ENCODE measurements around the gene ARHGEF37. TPM values are rescaled to one million over a fixed set of nuclear protein-coding genes. Genes with fewer than 3 reads are reported as not detected.

The ARHGEF37 gene
- total and polyA plus RNA-seq, 9 of the 15 experiments (the other 6 are each of a cell fraction or from before 2014, with no cell fraction given), result 0.01 to 0.27 (median 0.05) TPM

DNA sequence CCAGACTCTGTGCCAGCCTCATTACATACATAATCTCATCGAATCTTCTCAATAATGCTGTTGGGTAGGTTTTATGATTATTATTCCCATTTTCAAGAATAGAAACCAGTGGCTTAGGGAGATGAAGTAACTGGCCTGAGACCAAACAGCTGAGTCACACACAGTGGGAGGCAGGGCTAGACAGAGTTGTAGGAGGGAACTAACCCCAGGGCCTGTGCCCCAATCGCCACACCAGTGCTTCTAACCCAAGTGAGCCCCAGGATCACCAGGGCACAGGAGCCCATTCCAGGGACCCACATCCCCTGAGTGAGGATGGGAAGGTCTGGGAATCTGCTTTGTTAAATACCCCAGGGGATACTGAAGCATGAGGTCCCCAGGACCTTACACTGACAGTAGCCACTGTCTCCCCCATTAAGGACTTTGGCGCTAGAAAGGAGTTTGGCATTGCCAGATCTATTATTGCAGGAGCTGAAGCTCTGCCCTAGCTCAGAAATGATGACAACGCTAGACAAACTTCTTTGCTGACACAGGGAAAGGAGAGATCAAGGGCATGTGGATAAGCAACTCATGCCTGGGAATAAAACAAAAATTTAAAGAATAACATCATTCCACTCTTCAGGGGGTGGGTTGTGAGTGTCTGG, 85.0 kb downstream of the ARHGEF37 start (continued):
- TF ChIP-seq, protein P1, sequence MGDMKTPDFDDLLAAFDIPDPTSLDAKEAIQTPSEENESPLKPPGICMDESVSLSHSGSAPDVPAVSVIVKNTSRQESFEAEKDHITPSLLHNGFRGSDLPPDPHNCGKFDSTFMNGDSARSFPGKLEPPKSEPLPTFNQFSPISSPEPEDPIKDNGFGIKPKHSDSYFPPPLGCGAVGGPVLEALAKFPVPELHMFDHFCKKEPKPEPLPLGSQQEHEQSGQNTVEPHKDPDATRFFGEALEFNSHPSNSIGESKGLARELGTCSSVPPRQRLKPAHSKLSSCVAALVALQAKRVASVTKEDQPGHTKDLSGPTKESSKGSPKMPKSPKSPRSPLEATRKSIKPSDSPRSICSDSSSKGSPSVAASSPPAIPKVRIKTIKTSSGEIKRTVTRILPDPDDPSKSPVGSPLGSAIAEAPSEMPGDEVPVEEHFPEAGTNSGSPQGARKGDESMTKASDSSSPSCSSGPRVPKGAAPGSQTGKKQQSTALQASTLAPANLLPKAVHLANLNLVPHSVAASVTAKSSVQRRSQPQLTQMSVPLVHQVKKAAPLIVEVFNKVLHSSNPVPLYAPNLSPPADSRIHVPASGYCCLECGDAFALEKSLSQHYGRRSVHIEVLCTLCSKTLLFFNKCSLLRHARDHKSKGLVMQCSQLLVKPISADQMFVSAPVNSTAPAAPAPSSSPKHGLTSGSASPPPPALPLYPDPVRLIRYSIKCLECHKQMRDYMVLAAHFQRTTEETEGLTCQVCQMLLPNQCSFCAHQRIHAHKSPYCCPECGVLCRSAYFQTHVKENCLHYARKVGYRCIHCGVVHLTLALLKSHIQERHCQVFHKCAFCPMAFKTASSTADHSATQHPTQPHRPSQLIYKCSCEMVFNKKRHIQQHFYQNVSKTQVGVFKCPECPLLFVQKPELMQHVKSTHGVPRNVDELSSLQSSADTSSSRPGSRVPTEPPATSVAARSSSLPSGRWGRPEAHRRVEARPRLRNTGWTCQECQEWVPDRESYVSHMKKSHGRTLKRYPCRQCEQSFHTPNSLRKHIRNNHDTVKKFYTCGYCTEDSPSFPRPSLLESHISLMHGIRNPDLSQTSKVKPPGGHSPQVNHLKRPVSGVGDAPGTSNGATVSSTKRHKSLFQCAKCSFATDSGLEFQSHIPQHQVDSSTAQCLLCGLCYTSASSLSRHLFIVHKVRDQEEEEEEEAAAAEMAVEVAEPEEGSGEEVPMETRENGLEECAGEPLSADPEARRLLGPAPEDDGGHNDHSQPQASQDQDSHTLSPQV (IDR thresholded peaks at IDR 0.05), result peak; percentile 77
- TF ChIP-seq, protein P2, sequence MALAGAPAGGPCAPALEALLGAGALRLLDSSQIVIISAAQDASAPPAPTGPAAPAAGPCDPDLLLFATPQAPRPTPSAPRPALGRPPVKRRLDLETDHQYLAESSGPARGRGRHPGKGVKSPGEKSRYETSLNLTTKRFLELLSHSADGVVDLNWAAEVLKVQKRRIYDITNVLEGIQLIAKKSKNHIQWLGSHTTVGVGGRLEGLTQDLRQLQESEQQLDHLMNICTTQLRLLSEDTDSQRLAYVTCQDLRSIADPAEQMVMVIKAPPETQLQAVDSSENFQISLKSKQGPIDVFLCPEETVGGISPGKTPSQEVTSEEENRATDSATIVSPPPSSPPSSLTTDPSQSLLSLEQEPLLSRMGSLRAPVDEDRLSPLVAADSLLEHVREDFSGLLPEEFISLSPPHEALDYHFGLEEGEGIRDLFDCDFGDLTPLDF (CRISPR knock-in tag; IDR thresholded peaks at IDR 0.05), result peak; percentile 33; the same call in 1 of the 2 replicates
- no peak for TF ChIP-seq HMGN3 (IDR thresholded peaks at IDR 0.05; ENCODE audit: borderline replicate concordance, extremely low read depth, insufficient read length, low read depth, low read length)
- TF ChIP-seq SMAD4 (CRISPR knock-in tag; conservative IDR thresholded peaks at IDR 0.05), result peak; percentile 79
- peak; percentile 93 for TF ChIP-seq C11orf30 (IDR thresholded peaks at IDR 0.05; ENCODE audit: low read depth)
- TF ChIP-seq MAFG (tag; conservative IDR thresholded peaks at IDR 0.05), result peak; percentile 90
- TF ChIP-seq NFIC (IDR thresholded peaks at IDR 0.05), result peak; percentile 58
- no peak for TF ChIP-seq ZNF133 (CRISPR knock-in tag; IDR thresholded peaks at IDR 0.05)
- no peak for TF ChIP-seq TARDBP (IDR thresholded peaks at IDR 0.05)
- TF ChIP-seq CEBPG (CRISPR knock-in tag; IDR thresholded peaks at IDR 0.05), result no peak
- 0 out of 4 replicates have a peak, but pooled peaks have one; percentile 7 to 33 for TF ChIP-seq CEBPG (tag; conservative IDR thresholded peaks at IDR 0.05 in 1 of 2, IDR thresholded peaks at IDR 0.05 in 1 of 2)
- no peak for TF ChIP-seq NR4A1 (CRISPR knock-in tag; IDR thresholded peaks at IDR 0.05)
- TF ChIP-seq NR4A1 (tag; IDR thresholded peaks at IDR 0.05), result no peak; the same call in 1 of the 2 replicates
- TF ChIP-seq GATAD2B (IDR thresholded peaks at IDR 0.05; ENCODE audit: borderline replicate concordance), result 0 out of 2 replicates have a peak, but pooled peaks have one; percentile 23
- TF ChIP-seq PHB2 (IDR thresholded peaks at IDR 0.05; ENCODE audit: low read depth), result no peak
- peak; percentile 83 for TF ChIP-seq JUND (IDR thresholded peaks at IDR 0.05; ENCODE audit: borderline replicate concordance, low read depth, low read length)
- peak; percentile 72; the same call in 2 of the 3 replicates for TF ChIP-seq JUND (tag; IDR thresholded peaks at IDR 0.05; ENCODE audit: borderline replicate concordance, low read depth, low read length)
- TF ChIP-seq SPI1 (IDR thresholded peaks at IDR 0.05; ENCODE audit: borderline replicate concordance, low read depth, low read length), result peak; percentile 21; the same call in 1 of the 2 replicates
- 0 out of 2 replicates have a peak, but pooled peaks have one; percentile 23 for TF ChIP-seq NBN (IDR thresholded peaks at IDR 0.05; ENCODE audit: low read depth)
- TF ChIP-seq, protein P3, sequence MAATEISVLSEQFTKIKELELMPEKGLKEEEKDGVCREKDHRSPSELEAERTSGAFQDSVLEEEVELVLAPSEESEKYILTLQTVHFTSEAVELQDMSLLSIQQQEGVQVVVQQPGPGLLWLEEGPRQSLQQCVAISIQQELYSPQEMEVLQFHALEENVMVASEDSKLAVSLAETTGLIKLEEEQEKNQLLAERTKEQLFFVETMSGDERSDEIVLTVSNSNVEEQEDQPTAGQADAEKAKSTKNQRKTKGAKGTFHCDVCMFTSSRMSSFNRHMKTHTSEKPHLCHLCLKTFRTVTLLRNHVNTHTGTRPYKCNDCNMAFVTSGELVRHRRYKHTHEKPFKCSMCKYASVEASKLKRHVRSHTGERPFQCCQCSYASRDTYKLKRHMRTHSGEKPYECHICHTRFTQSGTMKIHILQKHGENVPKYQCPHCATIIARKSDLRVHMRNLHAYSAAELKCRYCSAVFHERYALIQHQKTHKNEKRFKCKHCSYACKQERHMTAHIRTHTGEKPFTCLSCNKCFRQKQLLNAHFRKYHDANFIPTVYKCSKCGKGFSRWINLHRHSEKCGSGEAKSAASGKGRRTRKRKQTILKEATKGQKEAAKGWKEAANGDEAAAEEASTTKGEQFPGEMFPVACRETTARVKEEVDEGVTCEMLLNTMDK (IDR thresholded peaks at IDR 0.05; ENCODE audit: borderline replicate concordance, insufficient read depth, low read depth, low read length, poor library complexity, severe bottlenecking), result no peak

Data from K562 (cell line).